Spleen (tissue), 11 donors: Measurements from ENCODE around the gene HEATR3. TPM values are rescaled to one million over a fixed set of nuclear protein-coding genes. Genes with fewer than 3 reads are reported as not detected.

Experiments
- DNase-seq: peaks from one replicate; pipeline ENCODE4 v3.0.0-alpha.2; 2020
- H3K27ac ChIP-seq, 8 donors: fragments of 200-600 bp; sonication (generic) in 7 of 8; 1 replicate in 4 of 8; 2 replicates in 4 of 8; pipeline versions ENCODE4 v1.5.0 to v1.8.0; 2016 to 2021; ENCODE audit warnings: inconsistent platforms in 4 of 8, mild to moderate bottlenecking in 4 of 8, moderate library complexity in 1 of 8
- H3K27me3 ChIP-seq, 7 donors: fragments of 200-600 bp; sonication (generic) in 6 of 7; replicated peaks in 1 of 7; 1 replicate in 4 of 7; 2 replicates in 3 of 7; pipeline versions ENCODE4 v1.5.0 to v1.8.0; 2016 to 2021; ENCODE audit warnings: inconsistent platforms in 3 of 7, mild to moderate bottlenecking in 1 of 7
- H3K36me3 ChIP-seq, 6 donors: fragments of 200-600 bp; sonication (generic) in 5 of 6; 1 replicate in 4 of 6; 2 replicates in 2 of 6; pipeline versions ENCODE4 v1.5.0 to v1.8.0; 2016 to 2021; ENCODE audit warnings: inconsistent platforms in 2 of 6
- H3K4me1 ChIP-seq, 6 donors: fragments of 200-600 bp; sonication (generic) in 5 of 6; 1 replicate in 3 of 6; 2 replicates in 3 of 6; pipeline versions ENCODE4 v1.5.0 to v1.8.0; 2016 to 2021; ENCODE audit warnings: inconsistent platforms in 3 of 6
- H3K4me3 ChIP-seq, 8 donors: fragments of 200-600 bp; sonication (generic) in 7 of 8; 1 replicate in 4 of 8; 2 replicates in 4 of 8; pipeline versions ENCODE4 v1.5.0 to v1.8.0; 2016 to 2021; ENCODE audit warnings: inconsistent platforms in 4 of 8, mild to moderate bottlenecking in 4 of 8, moderate library complexity in 2 of 8
- H3K9me3 ChIP-seq, 8 donors: fragments of 200-600 bp; sonication (generic) in 7 of 8; 1 replicate in 4 of 8; 2 replicates in 4 of 8; pipeline versions ENCODE4 v1.5.0 to v1.8.0; 2016 to 2021; ENCODE audit warnings: inconsistent platforms in 4 of 8
- POLR2A ChIP-seq, 3 donors: fragments of 450-650 bp; IDR thresholded peaks; one replicate each; pipeline ENCODE4 v1.5.1; 2017; ENCODE audit warnings: antibody characterized with exemption in 3 of 3, mild to moderate bottlenecking in 1 of 3
- POLR2AphosphoS5 ChIP-seq, 3 donors: sonication (generic); formaldehyde crosslinking; IDR thresholded peaks; one replicate each; pipeline ENCODE4 v1.5.1; 2017; ENCODE audit warnings: antibody characterized with exemption in 3 of 3
- WGBS, 5 donors: extraction: QIAGEN DNeasy Blood & Tissue Kit in 3 of 5; methylation state at CpG; one replicate each; pipeline versions ENCODE4 v1.1.5 to v1.1.7; 2013 to 2018; 5-methylcytosine and 5-hydroxymethylcytosine counted together
- intact Hi-C: fragments of 100-400 bp; cut with DNase I; formaldehyde crosslinking; loops from one replicate; pipeline ENCODE4 v1.15.0; 2023; ENCODE audit warnings: low total_unique reads
- polyA plus RNA-seq, 3 donors: library from polyadenylated mRNA; stranded (reverse); fragments of 200-250 nt; gene quantifications; one replicate each; pipeline ENCODE4 v1.2.1, GENCODE V29; 2013
- total RNA-seq, 7 donors: library from RNA; depleted of rRNA in 3 of 7; stranded (reverse); fragments of >200 nt in 3 of 7; fragmentation: NEBNext Ultra II Directional in 4 of 7; extraction: Animal tissue kit (Norgen Biotek cat#: 25700) in 4 of 7; gene quantifications; one replicate each; pipeline versions ENCODE4 v1.1.0 to v1.2.1, GENCODE V29; 2016 to 2021
- TF ChIP-seq, protein P1 (sequence below), 11 experiments: fragments of 200-600 bp in 7 of 11; fragments of 450-650 bp in 4 of 11; sonication (generic) in 4 of 11; IDR thresholded peaks in 8 of 11; conservative IDR thresholded peaks in 3 of 11; 1 replicate in 7 of 11; 2 replicates in 4 of 11; pipeline versions ENCODE4 v1.4.0 to v1.8.0; 2016 to 2021; ENCODE audit warnings: antibody characterized with exemption in 11 of 11, inconsistent platforms in 4 of 11, mild to moderate bottlenecking in 1 of 11
- donor health status: healthy with polysubstance abuse.
- donor health status: DM: no; HTN: no; CAD: no; lungs with moderate emphysema.
- donor health status: DM: no; HTN: no; CAD: no.
- donor health status: Bipolar disorder and iron deficiency.
- donor health status: healthy.
- donor health status: DM: no; HTN: no; CAD: no.
- donor health status: DM: yes; HTN: yes; CAD: no.

The HEATR3 gene
- total and polyA plus RNA-seq, 10 donors = 8.3 to 40.8 (median 23.6) TPM

DNA sequence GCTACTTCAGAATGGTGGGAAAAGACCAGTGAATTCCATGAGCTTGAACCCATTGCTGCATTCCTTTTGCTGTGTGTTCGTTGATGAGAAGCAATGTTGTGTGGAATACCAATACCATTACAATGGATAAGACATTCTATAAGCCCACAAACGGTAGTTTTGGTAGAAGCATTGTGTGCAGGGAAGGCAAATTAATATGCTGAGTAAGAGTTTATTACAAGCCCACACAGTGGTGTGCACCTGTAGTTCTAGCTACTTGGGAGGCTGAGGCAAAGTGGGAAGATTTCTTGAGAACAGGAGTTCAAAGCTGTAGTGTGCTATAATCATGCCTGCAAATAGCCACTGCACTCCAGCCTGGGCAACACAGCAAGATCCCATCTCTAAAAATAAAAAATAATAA, 67.4 kb downstream of the HEATR3 start:
- no peaks in the 10 kb centered on the region for H3K4me1 ChIP-seq
- WGBS, 5 donors = 30 to 79% (median 60%) methylated on average over 2 of the region's 2 CpGs
- TF ChIP-seq POLR2AphosphoS5 (IDR thresholded peaks at IDR 0.05) (no peak), POLR2A (IDR thresholded peaks at IDR 0.05) (no peak)
- TF ChIP-seq, protein P1, sequence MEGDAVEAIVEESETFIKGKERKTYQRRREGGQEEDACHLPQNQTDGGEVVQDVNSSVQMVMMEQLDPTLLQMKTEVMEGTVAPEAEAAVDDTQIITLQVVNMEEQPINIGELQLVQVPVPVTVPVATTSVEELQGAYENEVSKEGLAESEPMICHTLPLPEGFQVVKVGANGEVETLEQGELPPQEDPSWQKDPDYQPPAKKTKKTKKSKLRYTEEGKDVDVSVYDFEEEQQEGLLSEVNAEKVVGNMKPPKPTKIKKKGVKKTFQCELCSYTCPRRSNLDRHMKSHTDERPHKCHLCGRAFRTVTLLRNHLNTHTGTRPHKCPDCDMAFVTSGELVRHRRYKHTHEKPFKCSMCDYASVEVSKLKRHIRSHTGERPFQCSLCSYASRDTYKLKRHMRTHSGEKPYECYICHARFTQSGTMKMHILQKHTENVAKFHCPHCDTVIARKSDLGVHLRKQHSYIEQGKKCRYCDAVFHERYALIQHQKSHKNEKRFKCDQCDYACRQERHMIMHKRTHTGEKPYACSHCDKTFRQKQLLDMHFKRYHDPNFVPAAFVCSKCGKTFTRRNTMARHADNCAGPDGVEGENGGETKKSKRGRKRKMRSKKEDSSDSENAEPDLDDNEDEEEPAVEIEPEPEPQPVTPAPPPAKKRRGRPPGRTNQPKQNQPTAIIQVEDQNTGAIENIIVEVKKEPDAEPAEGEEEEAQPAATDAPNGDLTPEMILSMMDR (IDR thresholded peaks at IDR 0.05 in 8 of 11, conservative IDR thresholded peaks at IDR 0.05 in 3 of 11) = no peak
- H3K9me3 ChIP-seq = no peaks in the 10 kb centered on the region
- H3K27me3 ChIP-seq = no peaks in the 10 kb centered on the region
- intact Hi-C loops = no loop called here
- DNase-seq = no peak
- H3K27ac ChIP-seq = no peak overlapping the region
- H3K4me3 ChIP-seq = no peak overlapping the region
- H3K36me3 ChIP-seq = no peaks in the 10 kb centered on the region

DNA sequence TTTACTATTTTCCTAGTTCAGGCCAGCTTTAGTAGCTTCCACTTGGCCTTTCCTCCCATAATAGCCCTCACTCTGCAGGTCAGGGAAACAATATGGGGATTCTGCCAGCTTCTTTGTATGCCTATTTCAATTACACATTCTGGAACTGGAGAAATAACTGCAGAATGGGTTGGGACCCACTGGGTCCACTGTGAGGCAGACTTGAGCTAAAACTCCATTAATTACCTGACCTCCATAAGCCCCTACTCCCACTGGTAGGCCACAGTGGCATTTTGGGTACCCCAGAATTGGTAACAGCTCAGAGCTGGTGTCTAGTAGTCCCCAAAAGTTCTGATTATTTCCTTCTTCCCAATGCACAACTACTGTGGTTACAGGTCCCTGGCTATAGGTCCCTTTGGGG, 70.6 kb downstream of the HEATR3 start:
- Histone ChIP-seq H3K36me3 (no peaks in the 10 kb centered on the region), H3K4me1 (no peaks in the 10 kb centered on the region), H3K27me3 (no peaks in the 10 kb centered on the region), H3K9me3 (no peaks in the 10 kb centered on the region), H3K4me3 (no peak overlapping the region), H3K27ac (no peak overlapping the region)
- intact Hi-C loops = no loop called here
- TF ChIP-seq POLR2A (IDR thresholded peaks at IDR 0.05) (no peak), POLR2AphosphoS5 (IDR thresholded peaks at IDR 0.05) (no peak)
- TF ChIP-seq, protein P1 (IDR thresholded peaks at IDR 0.05 in 8 of 11, conservative IDR thresholded peaks at IDR 0.05 in 3 of 11) = no peak
- no peak for DNase-seq

DNA sequence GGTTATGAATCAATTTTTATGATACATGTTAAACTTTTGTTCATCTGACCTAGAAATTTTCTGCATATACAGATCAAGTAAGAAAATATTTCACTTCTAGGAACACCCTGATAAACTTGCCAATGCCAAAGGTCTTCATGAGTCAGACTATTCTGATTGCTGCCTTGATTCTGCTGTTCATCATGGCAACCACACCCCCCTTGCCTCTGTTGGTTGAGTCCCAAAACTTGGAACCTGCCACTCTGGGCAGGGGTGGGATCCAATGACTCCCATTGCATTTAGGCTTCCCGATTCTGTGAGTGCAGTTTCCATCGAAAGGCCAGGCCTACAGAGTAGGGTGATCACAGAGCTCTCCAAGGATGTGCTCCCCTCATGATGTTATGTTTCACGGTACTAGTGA, 71.5 kb downstream of the HEATR3 start:
- Histone ChIP-seq H3K9me3 (no peaks in the 10 kb centered on the region), H3K4me1 (no peaks in the 10 kb centered on the region), H3K27me3 (no peaks in the 10 kb centered on the region), H3K36me3 (no peaks in the 10 kb centered on the region), H3K27ac (no peak overlapping the region), H3K4me3 (no peak overlapping the region)
- intact Hi-C loops = no loop called here
- DNase-seq = no peak
- TF ChIP-seq POLR2A (IDR thresholded peaks at IDR 0.05) (no peak), POLR2AphosphoS5 (IDR thresholded peaks at IDR 0.05) (no peak)
- TF ChIP-seq, protein P1 (IDR thresholded peaks at IDR 0.05 in 8 of 11, conservative IDR thresholded peaks at IDR 0.05 in 3 of 11) = no peak
- 90 to 100% (median 98%) methylated on average over 3 of the region's 3 CpGs for WGBS, 5 donors

DNA sequence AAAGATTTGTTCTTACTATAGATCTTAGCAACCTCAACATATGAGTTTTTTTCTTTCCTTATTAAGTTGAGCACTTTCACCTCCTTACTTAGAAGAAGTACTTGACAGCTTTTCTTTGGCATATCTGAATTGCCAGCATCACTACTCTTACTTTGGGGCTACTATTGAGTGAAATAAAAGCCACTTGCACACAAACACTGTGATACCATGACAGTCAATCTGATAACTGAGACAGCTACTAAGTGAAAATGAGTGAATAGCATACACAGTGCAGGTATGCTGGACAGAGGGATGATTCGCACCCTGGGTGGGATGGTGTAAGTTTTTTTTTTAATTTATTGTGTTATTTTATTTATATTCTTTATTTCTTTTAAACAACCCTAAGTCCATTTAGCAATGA, 73.8 kb downstream of the HEATR3 start:
- intact Hi-C loops = no loop called here
- Histone ChIP-seq H3K9me3 (no peaks in the 10 kb centered on the region), H3K4me3 (no peak overlapping the region), H3K36me3 (no peaks in the 10 kb centered on the region), H3K4me1 (no peaks in the 10 kb centered on the region), H3K27me3 (no peaks in the 10 kb centered on the region), H3K27ac (no peak overlapping the region)
- WGBS, 5 donors = 81 to 100% (median 94%) methylated on average over 1 of the region's 1 CpG
- DNase-seq = no peak
- TF ChIP-seq, protein P1 (IDR thresholded peaks at IDR 0.05 in 8 of 11, conservative IDR thresholded peaks at IDR 0.05 in 3 of 11) = no peak
- TF ChIP-seq POLR2AphosphoS5 (IDR thresholded peaks at IDR 0.05) (no peak), POLR2A (IDR thresholded peaks at IDR 0.05) (no peak)
